C4-2B (cell line): ENCODE data around the gene FOXO6.

Experiments
- H3K27ac ChIP-seq: fragments of 450-650 bp; 2 replicates; pipeline ENCODE4 v1.5.1; 2017
- ZFX ChIP-seq: fragments of 450-650 bp; IDR thresholded peaks from 2 replicates; pipeline ENCODE4 v1.6.1; 2017
- TF ChIP-seq, protein P1 (sequence below): fragments of 450-650 bp; conservative IDR thresholded peaks from 2 replicates; pipeline ENCODE4 v1.5.1; 2017; ENCODE audit warnings: mild to moderate bottlenecking

Gene FOXO6

GRCh38 chr1:41390166-41390565 lies 28.9 kb downstream of the FOXO6 start:
- TF ChIP-seq, protein P1, sequence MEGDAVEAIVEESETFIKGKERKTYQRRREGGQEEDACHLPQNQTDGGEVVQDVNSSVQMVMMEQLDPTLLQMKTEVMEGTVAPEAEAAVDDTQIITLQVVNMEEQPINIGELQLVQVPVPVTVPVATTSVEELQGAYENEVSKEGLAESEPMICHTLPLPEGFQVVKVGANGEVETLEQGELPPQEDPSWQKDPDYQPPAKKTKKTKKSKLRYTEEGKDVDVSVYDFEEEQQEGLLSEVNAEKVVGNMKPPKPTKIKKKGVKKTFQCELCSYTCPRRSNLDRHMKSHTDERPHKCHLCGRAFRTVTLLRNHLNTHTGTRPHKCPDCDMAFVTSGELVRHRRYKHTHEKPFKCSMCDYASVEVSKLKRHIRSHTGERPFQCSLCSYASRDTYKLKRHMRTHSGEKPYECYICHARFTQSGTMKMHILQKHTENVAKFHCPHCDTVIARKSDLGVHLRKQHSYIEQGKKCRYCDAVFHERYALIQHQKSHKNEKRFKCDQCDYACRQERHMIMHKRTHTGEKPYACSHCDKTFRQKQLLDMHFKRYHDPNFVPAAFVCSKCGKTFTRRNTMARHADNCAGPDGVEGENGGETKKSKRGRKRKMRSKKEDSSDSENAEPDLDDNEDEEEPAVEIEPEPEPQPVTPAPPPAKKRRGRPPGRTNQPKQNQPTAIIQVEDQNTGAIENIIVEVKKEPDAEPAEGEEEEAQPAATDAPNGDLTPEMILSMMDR = no peak
- TF ChIP-seq ZFX = no peak
- no peak overlapping the region for H3K27ac ChIP-seq

- TF ChIP-seq, protein P1 = no peak
- no peak for TF ChIP-seq ZFX
- no peak overlapping the region for H3K27ac ChIP-seq
Observed at GRCh38 chr1:41390573-41390972, 29.3 kb downstream of the FOXO6 start.

- TF ChIP-seq ZFX = no peak
- TF ChIP-seq, protein P1 = no peak
- no peak overlapping the region for H3K27ac ChIP-seq
Observed at GRCh38 chr1:41391834-41392527, 30.7 kb downstream of the FOXO6 start.

- H3K27ac ChIP-seq = no peak overlapping the region
- TF ChIP-seq, protein P1 = no peak
- TF ChIP-seq ZFX = no peak
Observed at GRCh38 chr1:41392528-41392924, 31.3 kb downstream of the FOXO6 start.

DNA sequence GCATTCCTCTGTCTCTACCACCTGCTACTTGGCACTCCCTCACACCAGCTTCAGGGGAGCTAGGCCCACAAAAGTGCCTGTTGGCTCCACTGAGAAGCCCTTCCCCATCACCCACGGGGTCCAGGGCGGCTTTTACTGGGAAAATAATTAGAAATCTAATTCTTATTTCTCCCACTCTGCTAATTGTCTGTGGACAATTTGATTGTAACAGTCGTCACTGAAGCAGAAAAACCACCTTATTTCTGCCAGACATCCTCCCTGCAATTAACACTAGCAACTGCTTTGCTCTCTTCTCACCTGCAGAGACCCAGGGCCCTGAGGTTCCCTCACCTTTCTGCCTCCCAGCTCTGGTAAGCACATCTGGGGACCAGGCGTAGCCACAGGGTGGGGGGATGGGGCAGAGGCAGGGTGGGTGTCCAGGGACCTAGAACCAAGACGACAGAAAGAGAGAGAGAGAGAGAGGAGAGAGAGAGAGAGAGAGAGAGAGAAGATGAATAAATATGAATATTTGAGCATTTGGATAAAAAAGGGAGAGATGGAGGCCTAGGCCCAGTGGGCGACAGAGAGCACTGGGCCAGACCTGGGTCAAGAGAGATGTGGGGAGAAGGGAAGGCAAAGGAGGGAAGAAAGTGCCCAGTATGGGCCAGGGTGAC lies 32.6 kb downstream of the FOXO6 start:
- no peak overlapping the region for H3K27ac ChIP-seq
- no peak for TF ChIP-seq ZFX
- TF ChIP-seq, protein P1 = no peak

GRCh38 chr1:41394369-41394744 lies 33.1 kb downstream of the FOXO6 start:
- TF ChIP-seq, protein P1 = no peak
- no peak for TF ChIP-seq ZFX
- H3K27ac ChIP-seq = no peak overlapping the region
